ENCODE measurements around the gene CNOT1.
"Not testable (repeated sequence)": the region's sequence is repeated elsewhere in the genome, so short reads cannot be mapped to it uniquely, and the experiment has no call there.

CNOT1 gene

GRCh38 chr16:58629733-58630640 lies at the start of gene CNOT1:
Gene CNOT1, minus strand, starts transcription at chr16:58629826. Its CDS starts 30,489 bp downstream, at chr16:58599337.
- DNase-seq: peak; percentile 100

GRCh38 chr16:58678716-58679115 lies 49.1 kb upstream of the CNOT1 start:
- DNase-seq: no peak

GRCh38 chr16:58678269-58678668 lies 48.6 kb upstream of the CNOT1 start:
- DNase-seq: no peak

GRCh38 chr16:58670946-58671583 lies 41.4 kb upstream of the CNOT1 start:
- no peak for DNase-seq

- DNase-seq: no peak
Measured at GRCh38 chr16:58670177-58670576, 40.6 kb upstream of the CNOT1 start.

- no peak for DNase-seq
Measured at GRCh38 chr16:58665200-58665599, 35.6 kb upstream of the CNOT1 start.

GRCh38 chr16:58661199-58661830 lies 31.7 kb upstream of the CNOT1 start:
- DNase-seq: peak; percentile 33

- not testable (repeated sequence) for DNase-seq
Measured at GRCh38 chr16:58659911-58660310, 30.3 kb upstream of the CNOT1 start.

GRCh38 chr16:58658796-58659211 lies 29.2 kb upstream of the CNOT1 start:
- DNase-seq: no peak

- DNase-seq: no peak
Measured at GRCh38 chr16:58656899-58657298, 27.3 kb upstream of the CNOT1 start.

- DNase-seq: no peak
Measured at GRCh38 chr16:58655215-58655596, 25.6 kb upstream of the CNOT1 start.

GRCh38 chr16:58654560-58655214 lies 25.1 kb upstream of the CNOT1 start:
- no peak for DNase-seq

GRCh38 chr16:58652741-58653140 lies 23.1 kb upstream of the CNOT1 start:
- no peak for DNase-seq

GRCh38 chr16:58651965-58652348 lies 22.3 kb upstream of the CNOT1 start:
- DNase-seq: no peak

GRCh38 chr16:58649707-58650106 lies 20.1 kb upstream of the CNOT1 start:
- DNase-seq: no peak

- no peak for DNase-seq
Measured at GRCh38 chr16:58647107-58647506, 17.5 kb upstream of the CNOT1 start.

- no peak for DNase-seq
Measured at GRCh38 chr16:58644765-58645487, 15.3 kb upstream of the CNOT1 start.

- no peak for DNase-seq
Measured at GRCh38 chr16:58644108-58644507, 14.5 kb upstream of the CNOT1 start.

GRCh38 chr16:58640949-58641348 lies 11.3 kb upstream of the CNOT1 start:
- no peak for DNase-seq

GRCh38 chr16:58639836-58640235 lies 10.2 kb upstream of the CNOT1 start:
- no peak for DNase-seq

- DNase-seq: no peak
Measured at GRCh38 chr16:58639230-58639629, 9.6 kb upstream of the CNOT1 start.
